GM18526 (cell line): ENCODE data around the gene XRN2.
A peak's percentile ranks its signal among the peaks of the same experiment; 100 is the strongest.

Experiments
- POLR2A ChIP-seq: IDR thresholded peaks from 3 replicates; pipeline ENCODE4 v1.6.1; 2011; ENCODE audit not compliant: insufficient read length; ENCODE audit errors: extremely low read depth

The XRN2 gene, protein sequence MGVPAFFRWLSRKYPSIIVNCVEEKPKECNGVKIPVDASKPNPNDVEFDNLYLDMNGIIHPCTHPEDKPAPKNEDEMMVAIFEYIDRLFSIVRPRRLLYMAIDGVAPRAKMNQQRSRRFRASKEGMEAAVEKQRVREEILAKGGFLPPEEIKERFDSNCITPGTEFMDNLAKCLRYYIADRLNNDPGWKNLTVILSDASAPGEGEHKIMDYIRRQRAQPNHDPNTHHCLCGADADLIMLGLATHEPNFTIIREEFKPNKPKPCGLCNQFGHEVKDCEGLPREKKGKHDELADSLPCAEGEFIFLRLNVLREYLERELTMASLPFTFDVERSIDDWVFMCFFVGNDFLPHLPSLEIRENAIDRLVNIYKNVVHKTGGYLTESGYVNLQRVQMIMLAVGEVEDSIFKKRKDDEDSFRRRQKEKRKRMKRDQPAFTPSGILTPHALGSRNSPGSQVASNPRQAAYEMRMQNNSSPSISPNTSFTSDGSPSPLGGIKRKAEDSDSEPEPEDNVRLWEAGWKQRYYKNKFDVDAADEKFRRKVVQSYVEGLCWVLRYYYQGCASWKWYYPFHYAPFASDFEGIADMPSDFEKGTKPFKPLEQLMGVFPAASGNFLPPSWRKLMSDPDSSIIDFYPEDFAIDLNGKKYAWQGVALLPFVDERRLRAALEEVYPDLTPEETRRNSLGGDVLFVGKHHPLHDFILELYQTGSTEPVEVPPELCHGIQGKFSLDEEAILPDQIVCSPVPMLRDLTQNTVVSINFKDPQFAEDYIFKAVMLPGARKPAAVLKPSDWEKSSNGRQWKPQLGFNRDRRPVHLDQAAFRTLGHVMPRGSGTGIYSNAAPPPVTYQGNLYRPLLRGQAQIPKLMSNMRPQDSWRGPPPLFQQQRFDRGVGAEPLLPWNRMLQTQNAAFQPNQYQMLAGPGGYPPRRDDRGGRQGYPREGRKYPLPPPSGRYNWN

DNA sequence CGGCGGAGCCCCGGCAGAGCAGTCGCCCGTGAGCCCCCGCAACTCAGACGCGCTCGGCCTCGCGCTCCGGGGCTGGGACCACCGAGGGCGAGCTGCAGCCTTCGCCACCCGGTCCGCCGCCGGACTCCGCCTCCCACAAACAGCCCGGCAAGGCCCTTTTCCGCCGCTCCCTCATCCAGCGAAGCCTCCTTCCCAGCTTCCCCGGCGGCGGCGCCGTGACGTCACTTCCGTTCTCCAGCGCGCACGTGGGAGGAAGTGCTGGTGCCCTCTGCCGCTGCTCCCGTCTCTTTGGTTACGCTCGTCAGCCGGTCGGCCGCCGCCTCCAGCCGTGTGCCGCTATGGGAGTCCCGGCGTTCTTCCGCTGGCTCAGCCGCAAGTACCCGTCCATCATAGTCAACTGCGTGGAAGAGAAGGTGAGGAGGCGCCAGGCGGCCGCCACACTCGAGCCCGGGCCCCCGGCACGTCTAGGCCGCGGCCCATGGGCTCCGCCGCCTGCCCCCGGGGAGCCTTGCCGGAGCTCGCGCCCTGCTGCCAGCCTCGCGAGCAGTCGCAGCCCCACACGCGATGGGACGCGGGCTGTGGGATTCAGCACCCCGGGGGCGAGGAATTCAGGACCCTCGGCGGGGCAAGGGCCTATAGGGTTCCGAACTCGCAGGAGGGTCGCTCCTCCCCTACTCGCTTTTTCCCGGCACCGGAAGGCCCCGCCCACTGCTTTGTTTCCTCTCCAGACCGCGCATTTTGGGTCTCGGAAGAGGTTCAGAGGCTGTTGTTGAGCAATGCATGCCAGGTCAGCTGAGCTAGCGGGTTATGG lies at the start of gene XRN2:
Gene XRN2, plus strand, starts transcription at position 271 of the 811 bp plus-strand sequence. Its CDS starts 68 bp downstream, at position 339.
- TF ChIP-seq POLR2A = peak; percentile 90

DNA sequence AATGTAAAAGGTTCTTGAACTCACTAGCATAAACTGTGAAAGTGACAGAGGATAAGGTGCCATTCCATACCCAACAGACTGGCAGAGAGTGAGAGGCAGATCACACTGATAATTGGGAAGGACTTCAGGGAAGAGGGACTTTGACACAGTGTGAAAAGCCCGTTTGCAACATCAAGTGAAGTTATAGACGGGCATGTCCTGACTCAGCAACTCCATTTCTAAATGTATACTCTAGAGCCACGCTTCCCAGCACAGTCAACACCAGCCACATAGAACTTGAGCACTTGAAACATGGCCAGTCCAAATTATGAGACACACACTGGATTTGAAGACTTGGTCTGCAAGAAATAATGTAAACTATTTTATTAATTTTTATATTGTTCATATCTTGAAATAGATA lies 45.9 kb upstream of the XRN2 start:
- TF ChIP-seq POLR2A = no peak

DNA sequence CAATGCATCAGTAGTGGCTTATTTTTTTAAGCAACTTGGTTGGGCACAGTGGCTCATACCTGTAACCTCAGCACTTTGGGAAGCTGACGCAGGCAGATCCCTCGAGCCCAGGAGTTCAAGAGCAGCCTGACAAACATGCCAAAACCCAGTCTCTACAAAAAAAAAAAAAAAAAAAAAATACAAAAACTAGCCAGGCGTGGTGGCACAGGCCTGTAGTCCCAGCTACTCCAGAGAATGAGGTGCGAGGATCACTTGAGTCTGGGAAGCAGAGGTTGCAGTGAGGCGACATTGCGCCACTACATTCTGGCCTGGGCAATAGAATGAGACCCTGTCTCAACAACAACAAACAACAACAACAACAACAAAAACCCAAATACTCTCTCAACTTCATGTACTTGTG lies 44.7 kb upstream of the XRN2 start:
- no peak for TF ChIP-seq POLR2A

DNA sequence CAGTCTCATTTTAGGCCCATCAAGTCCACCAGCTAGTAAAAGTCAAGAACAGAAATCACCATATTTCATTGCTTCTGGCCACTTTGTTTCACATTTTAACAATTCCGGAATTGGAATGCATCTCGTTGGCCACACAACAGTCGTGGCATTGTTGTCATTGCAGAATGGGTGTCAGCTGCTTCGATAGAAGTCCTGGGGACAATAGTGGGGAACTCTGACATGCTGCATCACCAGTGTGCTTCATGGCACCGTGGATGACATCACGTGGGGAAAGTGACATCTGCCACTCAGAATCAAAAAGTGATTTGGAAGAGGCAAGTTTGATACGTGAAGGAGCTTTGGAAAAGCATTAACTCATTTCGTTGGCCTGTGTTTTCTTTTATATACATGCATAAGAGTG lies 43.8 kb upstream of the XRN2 start:
- TF ChIP-seq POLR2A = no peak

DNA sequence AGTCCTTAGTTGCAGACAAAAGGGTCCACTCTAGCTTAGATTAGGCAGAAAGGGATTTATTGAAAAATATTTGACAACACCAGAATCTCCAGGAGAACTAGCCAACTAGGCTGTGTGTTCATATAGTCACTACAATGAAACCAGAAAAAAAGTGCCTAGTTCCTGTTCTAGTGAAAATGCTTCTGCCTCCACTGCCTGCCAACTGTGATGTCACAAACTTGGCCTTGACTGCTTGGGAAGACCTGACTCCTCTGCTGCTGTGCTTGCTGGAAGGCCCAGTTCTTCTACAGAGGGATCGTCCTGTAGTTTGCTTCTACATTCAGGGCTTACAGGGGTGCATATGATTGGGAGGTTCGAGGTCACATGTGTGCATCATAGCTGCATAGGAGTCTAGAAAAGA lies 40.3 kb upstream of the XRN2 start:
- no peak for TF ChIP-seq POLR2A

DNA sequence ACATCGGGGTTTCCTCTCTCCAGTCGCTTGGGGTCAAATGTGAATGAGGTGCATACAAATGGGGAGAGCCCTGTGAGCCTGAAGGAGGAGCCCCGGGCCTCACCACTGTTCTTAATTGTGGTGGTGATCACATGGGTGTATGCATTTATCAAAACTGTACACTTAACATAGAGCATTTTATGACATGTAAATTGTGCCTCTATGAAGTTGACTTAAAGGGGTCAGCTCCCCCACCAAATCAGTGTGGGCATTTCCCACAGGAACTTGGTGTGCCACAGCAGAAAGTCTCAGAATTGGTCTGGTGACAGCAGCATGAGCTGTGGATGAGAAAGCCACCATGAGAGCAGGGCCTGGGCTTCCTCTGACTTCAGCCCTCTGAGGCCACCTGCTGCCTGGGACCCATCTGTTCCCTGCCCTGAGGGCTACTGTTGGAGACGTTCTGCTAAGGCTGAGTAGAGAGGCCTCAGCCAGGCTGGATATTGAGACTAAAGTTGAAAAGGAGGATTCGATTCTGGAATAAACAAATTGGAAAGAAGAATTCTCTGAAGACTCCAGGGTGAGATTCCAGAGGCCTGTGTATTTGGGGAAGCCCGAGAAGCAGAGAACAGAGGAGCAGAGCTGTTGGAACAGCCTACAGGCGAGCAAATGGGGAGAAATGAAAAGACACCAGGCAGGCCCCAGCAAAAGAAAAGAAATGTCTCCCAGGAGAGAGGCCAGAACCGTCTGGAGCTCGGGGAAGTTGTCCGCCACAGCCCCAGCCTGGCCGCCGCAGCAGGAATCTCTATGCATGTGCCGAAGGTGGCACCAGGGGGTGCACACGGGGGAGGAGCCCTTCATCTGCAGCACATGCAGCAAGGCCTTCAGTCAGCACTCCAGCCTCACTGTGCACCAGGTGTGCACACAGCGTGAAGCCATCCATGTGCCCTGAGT lies 37.6 kb upstream of the XRN2 start:
- TF ChIP-seq POLR2A = no peak

DNA sequence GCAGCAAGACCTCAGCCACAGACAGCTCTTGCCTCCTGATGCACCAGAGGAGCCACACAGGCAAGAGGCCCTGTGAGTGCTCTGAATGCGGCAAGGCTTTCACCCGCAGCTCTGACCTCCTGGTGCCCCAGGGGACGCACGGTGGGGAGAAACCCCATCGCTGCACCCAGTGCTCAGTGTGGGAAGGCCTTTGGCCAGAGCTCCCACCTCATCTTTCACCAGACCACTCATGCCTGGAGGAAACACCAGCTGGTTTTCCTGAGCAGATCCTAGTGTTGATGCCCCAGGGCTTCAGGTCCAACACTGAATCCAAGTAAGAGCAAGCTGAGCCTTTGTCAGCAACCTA lies 37.0 kb upstream of the XRN2 start:
- TF ChIP-seq POLR2A = no peak

DNA sequence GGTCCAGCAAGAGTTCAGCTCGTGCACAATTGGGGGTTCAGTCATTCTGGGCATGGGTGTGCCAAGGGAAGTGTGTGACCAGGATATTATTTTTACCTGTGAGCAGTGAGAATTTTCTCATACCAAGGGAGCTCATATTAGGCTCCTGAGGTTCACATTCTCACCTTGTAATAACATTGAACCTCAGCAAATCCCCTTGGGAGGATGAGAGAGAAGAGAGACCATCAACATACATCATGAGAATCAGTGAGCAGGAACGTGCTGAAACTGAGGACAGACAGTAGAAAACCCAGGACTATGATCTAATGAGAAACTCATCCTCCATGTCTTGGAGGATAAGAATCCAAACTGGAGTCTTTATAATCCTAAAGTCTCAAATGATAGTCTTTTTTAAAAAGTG lies 33.4 kb upstream of the XRN2 start:
- TF ChIP-seq POLR2A = no peak

DNA sequence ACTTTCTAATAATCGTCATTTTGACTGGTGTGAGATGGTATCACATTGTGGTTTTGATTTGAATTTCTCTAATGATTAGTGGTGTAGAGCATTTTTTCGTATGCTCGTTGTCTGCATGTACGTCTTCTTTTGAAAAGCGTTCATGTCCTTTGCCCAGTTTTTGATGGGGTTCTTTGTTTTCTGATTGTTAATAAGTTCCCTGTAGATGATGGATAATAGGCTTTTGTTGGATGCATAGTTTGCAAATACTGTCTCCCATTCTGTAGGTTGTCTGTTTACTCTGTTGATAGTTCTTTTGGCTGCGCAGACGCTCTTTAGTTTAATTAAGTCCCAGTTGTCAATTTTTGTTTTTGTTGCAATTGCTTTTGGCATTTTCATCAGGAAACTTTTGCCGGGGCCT lies 32.3 kb upstream of the XRN2 start:
- TF ChIP-seq POLR2A = no peak

DNA sequence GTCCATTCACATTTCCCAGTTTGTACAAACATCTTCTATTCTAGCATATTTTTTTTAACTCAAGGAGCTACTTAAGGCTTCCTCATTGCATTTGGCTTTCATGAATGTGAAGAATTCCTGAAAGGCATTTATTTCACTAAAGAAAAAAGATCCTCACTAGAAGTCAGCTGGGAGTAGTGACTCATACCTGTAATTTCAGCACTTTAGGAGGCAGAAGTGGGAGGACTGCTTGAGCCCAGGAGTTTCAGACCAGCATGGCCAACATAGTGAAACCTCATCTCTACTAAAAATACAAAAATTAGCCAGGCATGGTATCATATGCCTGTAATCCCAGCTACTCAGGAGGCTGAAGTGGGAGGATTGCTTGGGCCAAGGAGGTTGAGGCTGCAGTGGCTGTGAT lies 30.9 kb upstream of the XRN2 start:
- TF ChIP-seq POLR2A = no peak

DNA sequence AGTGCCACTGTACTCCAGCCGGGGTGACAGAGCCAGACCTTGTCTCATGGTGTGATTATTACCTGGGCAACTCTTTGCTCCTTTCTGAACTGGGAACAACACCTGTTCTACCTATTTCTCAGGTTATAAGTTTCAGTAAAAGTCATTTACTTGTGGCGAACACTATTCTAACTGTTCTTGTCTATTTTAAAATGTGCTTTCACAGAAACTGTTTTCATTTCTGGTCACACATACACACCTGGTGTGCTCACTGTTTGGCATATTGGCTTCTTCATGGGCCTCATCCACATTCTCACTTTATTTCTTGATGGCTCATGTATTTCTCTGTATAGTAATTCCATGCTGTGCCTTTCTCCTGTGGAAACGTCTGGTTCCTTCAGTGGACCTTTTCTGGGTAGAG lies 30.5 kb upstream of the XRN2 start:
- no peak for TF ChIP-seq POLR2A

DNA sequence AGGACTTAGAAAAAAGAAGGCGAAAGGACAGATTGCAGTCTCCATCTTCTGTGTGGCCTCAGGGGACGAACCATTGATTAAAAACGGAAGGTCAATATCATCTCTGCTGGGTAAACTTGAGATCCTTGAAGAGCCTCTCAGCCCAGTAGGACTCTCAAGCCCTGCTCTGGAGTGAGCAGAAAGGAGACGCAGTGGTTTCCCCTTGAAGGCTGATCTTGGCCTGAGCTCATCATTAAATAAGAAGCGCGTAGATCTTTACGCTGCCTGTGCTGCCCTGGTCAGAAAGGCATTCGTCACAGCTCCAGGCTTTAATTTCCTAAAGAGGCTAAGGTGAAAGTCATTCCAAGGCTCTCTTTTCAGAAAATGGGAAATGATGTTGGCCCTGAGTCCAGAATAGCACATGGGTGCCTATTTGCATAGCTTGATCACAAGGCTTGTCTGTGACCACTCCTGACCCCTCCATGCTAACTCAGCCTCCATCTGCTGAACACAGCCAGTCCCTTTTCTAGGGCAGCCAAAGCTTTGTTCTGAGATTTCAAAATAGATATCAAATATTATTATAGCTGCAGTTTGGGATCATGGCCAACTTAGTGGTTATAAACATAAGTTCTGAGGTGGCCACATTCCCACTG lies 29.3 kb upstream of the XRN2 start:
- no peak for TF ChIP-seq POLR2A

DNA sequence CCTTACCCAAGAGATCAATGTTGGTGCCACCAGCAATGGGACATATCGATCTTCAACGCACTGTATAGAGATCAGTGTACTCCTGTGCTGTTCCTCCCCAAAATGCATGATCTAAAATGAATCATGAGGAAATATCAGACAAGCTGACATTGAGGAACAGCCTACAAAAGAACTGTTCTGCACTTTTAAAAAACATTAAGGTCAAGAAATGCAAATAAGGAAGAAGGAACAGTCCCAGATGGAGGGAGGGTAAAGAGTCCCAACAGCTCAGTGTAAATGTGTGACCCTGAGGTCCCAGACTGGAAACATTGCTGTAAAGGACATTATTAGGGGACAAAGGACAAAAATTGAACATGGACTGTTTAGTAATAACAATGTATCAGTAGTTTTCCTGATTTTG lies 24.3 kb upstream of the XRN2 start:
- TF ChIP-seq POLR2A = no peak
